Colonic mucosa (tissue), 4 donors: Measurements from ENCODE around the gene POFUT1. TPM values are rescaled to one million over a fixed set of nuclear protein-coding genes. Genes with fewer than 3 reads are reported as not detected.

Source experiments
- DNase-seq: peaks from one replicate; pipeline ENCODE4 v3.0.0-alpha.2; 2020
- H3K27ac ChIP-seq: fragments of 200-600 bp; one replicate; pipeline ENCODE4 v1.8.0; 2021
- H3K27me3 ChIP-seq: fragments of 200-600 bp; one replicate; pipeline ENCODE4 v1.8.0; 2021
- H3K36me3 ChIP-seq: fragments of 200-600 bp; one replicate; pipeline ENCODE4 v1.8.0; 2021
- H3K4me1 ChIP-seq: fragments of 200-600 bp; one replicate; pipeline ENCODE4 v1.8.0; 2021; ENCODE audit warnings: mild to moderate bottlenecking
- H3K4me3 ChIP-seq: fragments of 200-600 bp; one replicate; pipeline ENCODE4 v1.8.0; 2021
- H3K9ac ChIP-seq, 2 donors: one replicate each; pipeline ENCODE4 v1.7.0; 2013; ENCODE audit warnings: control low read depth in 2 of 2, low read depth in 2 of 2, low read length in 2 of 2
- H3K9me3 ChIP-seq: fragments of 200-600 bp; one replicate; pipeline ENCODE4 v1.8.0; 2021
- intact Hi-C: fragments of 100-400 bp; cut with DNase I; formaldehyde crosslinking; loops from one replicate; pipeline ENCODE4 v1.14.1; 2022
- total RNA-seq, 2 donors: library from RNA; stranded (reverse); fragmentation: NEBNext Ultra II Directional in 1 of 2; extraction: Animal tissue kit (Norgen Biotek cat#: 25700) in 1 of 2; gene quantifications; one replicate each; pipeline ENCODE4 v1.2.1, GENCODE V29; 2021
- TF ChIP-seq, protein P1 (sequence below): fragments of 200-600 bp; IDR thresholded peaks from one replicate; pipeline ENCODE4 v1.8.0; 2022; ENCODE audit warnings: antibody characterized with exemption, mild to moderate bottlenecking
- donor health status: healthy.
- donor health status: DM: no; HTN: no; CAD: no.
- donor health status: DM: no; HTN: no; CAD: no.

Gene POFUT1
- total RNA-seq, 2 donors from 2014 or later, result 26.9 to 36.3 TPM

- TF ChIP-seq, protein P1, sequence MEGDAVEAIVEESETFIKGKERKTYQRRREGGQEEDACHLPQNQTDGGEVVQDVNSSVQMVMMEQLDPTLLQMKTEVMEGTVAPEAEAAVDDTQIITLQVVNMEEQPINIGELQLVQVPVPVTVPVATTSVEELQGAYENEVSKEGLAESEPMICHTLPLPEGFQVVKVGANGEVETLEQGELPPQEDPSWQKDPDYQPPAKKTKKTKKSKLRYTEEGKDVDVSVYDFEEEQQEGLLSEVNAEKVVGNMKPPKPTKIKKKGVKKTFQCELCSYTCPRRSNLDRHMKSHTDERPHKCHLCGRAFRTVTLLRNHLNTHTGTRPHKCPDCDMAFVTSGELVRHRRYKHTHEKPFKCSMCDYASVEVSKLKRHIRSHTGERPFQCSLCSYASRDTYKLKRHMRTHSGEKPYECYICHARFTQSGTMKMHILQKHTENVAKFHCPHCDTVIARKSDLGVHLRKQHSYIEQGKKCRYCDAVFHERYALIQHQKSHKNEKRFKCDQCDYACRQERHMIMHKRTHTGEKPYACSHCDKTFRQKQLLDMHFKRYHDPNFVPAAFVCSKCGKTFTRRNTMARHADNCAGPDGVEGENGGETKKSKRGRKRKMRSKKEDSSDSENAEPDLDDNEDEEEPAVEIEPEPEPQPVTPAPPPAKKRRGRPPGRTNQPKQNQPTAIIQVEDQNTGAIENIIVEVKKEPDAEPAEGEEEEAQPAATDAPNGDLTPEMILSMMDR, result no peak
- no peak overlapping the region for H3K4me3 ChIP-seq
- H3K27ac ChIP-seq, result peak overlapping the region; percentile 73
- DNase-seq, result no peak
- peaks cover 11% of the 10 kb centered on the region for H3K36me3 ChIP-seq
- H3K9me3 ChIP-seq, result no peaks in the 10 kb centered on the region
- peaks cover 22% of the 10 kb centered on the region for H3K4me1 ChIP-seq
- intact Hi-C loops, result loop anchor here (10.0 kb wide), 1 partner anchor 281 kb away; no protein-coding TSS in a partner anchor
- H3K27me3 ChIP-seq, result no peaks in the 10 kb centered on the region
- H3K9ac ChIP-seq, result peak overlapping the region in 1 of 2 donors; percentile 96
Measured at GRCh38 chr20:32203356-32204204, 4.1 kb upstream of the POFUT1 start.

- DNase-seq, result no peak
- intact Hi-C loops, result loop anchor here (10.0 kb wide), 1 partner anchor 280 kb away; no protein-coding TSS in a partner anchor
- peak overlapping the region in 1 of 2 donors; percentile 96 for H3K9ac ChIP-seq
Measured at GRCh38 chr20:32204205-32205109, 3.2 kb upstream of the POFUT1 start.

DNA sequence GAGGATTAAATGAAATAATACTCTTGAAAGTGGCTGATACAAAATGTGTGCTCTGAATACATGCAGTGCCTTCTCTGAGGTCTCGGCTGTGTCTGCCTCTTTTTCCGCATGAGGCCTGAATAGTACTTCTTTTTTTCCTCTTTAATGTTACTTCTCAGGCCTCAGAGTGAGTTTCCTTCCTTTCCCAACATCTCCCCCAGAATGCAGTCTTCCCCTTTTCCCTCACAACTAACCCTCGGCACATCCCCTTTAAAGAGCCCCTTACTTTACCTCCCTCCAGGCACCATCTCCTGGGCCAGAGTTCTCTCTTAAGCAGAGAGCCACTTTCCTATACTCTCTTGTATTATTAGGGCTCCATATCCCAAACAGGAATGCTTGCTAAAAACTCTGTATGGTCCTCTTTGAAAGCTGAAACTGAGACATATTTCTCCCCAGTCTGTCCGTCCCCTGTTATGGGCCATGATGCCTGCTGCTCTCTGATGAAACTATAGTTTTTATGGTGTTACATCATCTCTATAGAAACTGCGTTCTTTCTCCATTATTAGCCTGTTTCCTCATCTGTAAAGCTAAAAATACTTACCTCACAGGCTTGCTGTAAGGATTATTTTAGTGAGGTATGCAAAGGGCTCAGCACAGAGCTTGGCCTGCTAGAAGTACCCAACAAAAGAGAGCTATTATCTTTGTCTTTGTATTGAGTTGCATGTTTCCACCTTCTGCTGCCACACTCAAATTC is 2.4 kb upstream of the POFUT1 start:
- Histone ChIP-seq H3K9ac (peak overlapping the region; percentile 19 to 96), H3K27ac (peak overlapping the region; percentile 73), H3K4me3 (peak overlapping the region; percentile 96), H3K4me1 (peaks cover 22% of the 10 kb centered on the region), H3K36me3 (peaks cover 11% of the 10 kb centered on the region), H3K9me3 (no peaks in the 10 kb centered on the region), H3K27me3 (no peaks in the 10 kb centered on the region)
- intact Hi-C loops, result loop anchor here (10.0 kb wide), 1 partner anchor 280 kb away; no protein-coding TSS in a partner anchor
- TF ChIP-seq, protein P1, result no peak
- no peak for DNase-seq

More at GRCh38 chr20:32204205-32205109, 3.2 kb upstream of the POFUT1 start:
- TF ChIP-seq, protein P1, result no peak
- Histone ChIP-seq H3K27ac (peak overlapping the region; percentile 73), H3K4me1 (peaks cover 22% of the 10 kb centered on the region), H3K4me3 (no peak overlapping the region), H3K36me3 (peaks cover 11% of the 10 kb centered on the region), H3K27me3 (no peaks in the 10 kb centered on the region), H3K9me3 (no peaks in the 10 kb centered on the region)

DNA sequence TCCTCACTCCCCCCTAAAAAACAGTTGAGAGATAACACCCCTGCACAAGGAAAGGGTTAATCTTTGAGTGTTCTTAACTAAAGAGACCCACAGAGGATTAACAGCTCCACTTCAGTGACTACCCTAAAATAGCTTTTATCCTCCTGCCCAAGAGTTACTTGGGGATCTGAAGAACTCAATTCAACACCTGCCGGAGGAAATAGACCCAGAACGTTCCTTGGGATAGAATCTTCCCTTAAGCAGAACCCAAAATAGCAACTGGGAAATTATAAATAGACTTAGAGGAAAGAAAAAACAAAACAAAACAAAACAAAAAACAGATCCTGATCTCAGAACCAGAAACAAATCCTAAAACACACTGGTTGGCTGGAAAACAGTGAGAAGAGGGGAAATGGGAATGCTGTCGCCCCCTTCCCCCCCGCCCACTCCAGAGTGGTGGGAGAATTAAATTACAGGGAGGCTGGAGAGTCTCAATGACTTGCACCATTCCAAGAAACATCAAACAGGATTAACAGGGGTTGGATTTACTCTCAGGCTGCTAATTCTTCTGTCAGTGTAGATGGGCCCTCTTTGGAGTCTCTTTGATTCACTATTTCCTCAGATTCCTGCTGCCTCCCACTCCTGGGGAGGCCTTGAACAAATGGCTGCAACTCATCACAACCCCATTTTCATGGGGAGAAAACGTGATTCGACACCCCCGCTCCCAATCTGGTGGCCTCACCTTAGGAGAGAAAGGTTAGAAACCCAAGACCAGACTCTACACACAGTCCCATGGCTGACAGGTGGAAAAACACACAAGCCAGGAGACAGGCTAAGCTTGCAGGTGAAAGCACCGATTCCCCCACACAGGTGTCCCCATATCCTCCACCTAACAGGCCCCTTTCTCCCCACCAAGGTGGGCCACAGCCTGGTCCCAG is 1.6 kb upstream of the POFUT1 start:
- TF ChIP-seq, protein P1, result no peak
- intact Hi-C loops, result loop anchor here (10.0 kb wide), 1 partner anchor 279 kb away; no protein-coding TSS in a partner anchor

More for the DNA sequence above, 1.6 kb upstream of the POFUT1 start:
- Histone ChIP-seq H3K9me3 (no peaks in the 10 kb centered on the region), H3K4me3 (peak overlapping the region; percentile 96), H3K27me3 (no peaks in the 10 kb centered on the region), H3K9ac (peak overlapping the region; percentile 96 to 98), H3K27ac (peak overlapping the region; percentile 86), H3K4me1 (peaks cover 22% of the 10 kb centered on the region), H3K36me3 (peaks cover 5% of the 10 kb centered on the region)
- DNase-seq, result no peak
